Dermis microvascular lymphatic vessel endothelial cell (primary cell): ENCODE results near the gene RASSF3. TPM values are rescaled to one million over a fixed set of nuclear protein-coding genes. Genes with fewer than 3 reads are reported as not detected.
A peak's percentile ranks its signal among the peaks of the same experiment; 100 is the strongest.

Experiments used
- DNase-seq, 2 donors: peaks; one replicate each; pipeline versions ENCODE4 v3.0.0 to v3.0.0-alpha.2; 2010; ENCODE audit warnings: low read depth in 2 of 2
- total RNA-seq: library from RNA; depleted of rRNA; stranded (reverse); fragments of >200 nt; gene quantifications from 2 replicates; pipeline ENCODE4 v1.2.1, GENCODE V29; 2014

RASSF3 gene
- total RNA-seq, 1 donor from 2014 or later: 18.1 TPM

- DNase-seq: peak in 1 of 2 donors; percentile 73
These were observed 59.1 kb downstream of the RASSF3 start for GRCh38 chr12:64669270-64669842.

DNA sequence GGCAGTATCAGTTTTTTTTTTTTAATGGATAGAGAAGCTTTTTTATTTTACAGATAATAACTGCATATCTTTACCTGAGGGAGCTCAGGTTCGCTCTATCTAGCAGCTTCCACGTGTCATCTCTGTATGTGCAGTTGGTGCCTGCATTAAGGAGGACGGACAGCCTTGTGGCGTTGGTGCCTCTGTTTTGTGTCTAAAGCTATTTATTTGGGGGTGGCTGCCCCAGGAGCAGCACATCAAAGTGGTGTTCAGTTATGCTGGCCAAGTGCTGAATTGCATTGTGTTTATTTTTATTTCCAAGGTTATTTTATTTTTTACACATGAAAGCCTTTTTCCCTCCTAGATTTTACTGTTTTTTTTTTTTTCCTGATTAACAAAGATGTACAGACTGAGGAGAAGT lies 59.7 kb downstream of the RASSF3 start:
- DNase-seq: no peak

DNA sequence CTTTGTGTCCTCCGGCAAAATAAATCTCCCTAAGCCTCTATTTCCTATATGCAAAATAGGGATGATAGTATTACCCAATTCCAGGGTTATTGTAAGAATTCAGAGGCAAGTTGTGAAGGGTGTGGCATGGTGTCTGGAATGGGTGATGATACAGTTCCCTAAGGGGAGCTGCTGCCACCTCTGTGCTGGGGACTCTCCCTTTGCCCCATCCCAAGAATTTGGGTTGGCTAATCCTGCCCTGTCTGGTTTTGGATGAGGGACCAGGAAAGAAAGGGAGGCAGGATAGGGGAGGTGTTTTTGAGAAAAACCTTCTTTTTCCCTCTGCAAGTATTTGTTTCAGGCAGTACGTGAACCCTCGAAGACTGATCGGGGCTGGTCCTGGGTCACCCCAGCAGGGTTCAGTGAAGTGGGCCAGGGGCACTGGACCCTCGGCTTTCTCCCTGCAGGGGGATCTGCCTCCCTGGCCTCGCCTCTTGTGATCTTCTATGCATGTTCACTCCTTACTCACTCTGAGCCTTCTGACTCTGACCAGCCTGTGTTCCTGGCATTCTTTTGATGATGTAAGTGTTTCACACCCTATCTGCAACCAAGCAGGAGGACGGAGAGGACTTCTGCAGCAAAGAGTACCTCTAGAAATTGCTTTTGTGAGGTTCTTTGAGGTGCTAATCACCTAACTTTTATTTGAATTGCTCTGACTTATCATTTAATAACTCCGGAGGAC lies 60.8 kb downstream of the RASSF3 start:
- DNase-seq: peak in 1 of 2 donors; percentile 54

- no peak for DNase-seq
These were observed 61.4 kb downstream of the RASSF3 start for GRCh38 chr12:64671681-64672080.

DNA sequence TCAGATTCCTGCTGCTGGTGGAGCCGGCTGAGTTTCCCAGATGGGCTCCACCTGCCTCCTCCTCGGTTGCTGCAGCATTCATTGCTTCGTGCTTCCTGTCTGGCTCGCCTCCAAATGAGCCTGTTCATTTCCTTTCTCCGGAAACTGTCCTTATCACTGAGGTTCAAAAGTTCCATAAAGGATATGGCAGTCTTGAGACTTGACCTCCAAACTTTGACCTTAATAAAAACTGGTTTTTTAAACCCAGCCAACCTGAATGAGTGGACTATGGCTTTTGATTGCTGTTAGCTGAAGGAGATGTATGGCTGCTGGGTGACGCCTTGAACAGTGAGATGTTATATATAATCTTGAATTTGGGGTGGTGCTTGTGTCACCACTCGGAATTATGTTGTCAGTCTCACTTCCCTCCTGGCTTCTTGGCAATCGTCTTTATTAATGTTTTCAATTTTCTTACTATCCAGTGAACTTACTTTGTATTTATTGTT lies 62.7 kb downstream of the RASSF3 start:
- DNase-seq: peak; percentile 77 to 80

- DNase-seq: no peak
These were observed 63.3 kb downstream of the RASSF3 start for GRCh38 chr12:64673490-64674169.

- no peak for DNase-seq
These were observed 64.2 kb downstream of the RASSF3 start for GRCh38 chr12:64674367-64674922.

DNA sequence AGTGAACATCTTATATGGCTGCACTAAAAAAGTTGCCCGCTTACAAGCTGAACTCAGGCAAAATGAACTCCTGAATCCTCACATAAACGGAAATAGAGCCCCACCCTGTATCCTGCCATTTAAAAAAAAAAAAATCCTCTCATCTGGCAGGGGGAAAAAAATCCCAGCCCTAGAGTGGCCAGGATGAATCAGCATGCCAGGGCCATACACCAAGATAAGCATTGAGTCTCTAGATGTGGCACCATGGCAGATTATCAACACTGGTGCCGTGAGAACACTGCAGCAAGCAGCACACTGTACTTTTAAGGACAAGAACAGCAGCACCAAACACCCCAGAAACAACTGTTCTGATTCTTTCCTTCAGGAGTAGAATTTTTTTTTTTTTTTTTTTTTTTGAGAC lies 65.5 kb downstream of the RASSF3 start:
- DNase-seq: peak; percentile 45 to 84

GRCh38 chr12:64678248-64678647 lies 68.0 kb downstream of the RASSF3 start:
- no peak for DNase-seq

GRCh38 chr12:64678835-64679234 lies 68.5 kb downstream of the RASSF3 start:
- DNase-seq: no peak

DNA sequence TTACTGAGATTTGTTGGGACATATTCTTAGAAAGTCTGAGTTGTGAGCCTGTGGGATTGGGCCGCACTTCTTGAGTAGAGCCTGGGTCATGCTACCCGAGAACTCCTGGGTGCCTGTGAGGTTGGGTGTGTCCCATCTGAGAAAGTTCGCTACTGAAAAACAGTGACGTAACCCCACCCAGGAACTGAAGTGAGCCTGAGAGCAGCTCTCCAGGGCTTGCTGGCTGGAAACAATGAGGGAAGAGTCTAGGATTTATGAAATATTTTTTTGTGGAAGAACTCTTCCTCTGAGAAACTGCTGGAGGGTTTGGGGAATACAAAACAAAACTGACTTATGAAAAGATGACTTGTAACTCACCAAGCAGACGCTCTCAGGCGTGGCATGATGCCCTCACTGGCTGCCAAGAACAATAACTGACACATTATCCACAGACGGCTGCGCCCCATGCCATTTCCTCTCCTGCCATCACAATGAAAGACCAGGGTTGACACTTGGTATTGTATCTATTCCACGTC lies 69.2 kb downstream of the RASSF3 start:
- DNase-seq: peak; percentile 57 to 95

- no peak for DNase-seq
These were observed 69.9 kb downstream of the RASSF3 start for GRCh38 chr12:64680235-64680634.

DNA sequence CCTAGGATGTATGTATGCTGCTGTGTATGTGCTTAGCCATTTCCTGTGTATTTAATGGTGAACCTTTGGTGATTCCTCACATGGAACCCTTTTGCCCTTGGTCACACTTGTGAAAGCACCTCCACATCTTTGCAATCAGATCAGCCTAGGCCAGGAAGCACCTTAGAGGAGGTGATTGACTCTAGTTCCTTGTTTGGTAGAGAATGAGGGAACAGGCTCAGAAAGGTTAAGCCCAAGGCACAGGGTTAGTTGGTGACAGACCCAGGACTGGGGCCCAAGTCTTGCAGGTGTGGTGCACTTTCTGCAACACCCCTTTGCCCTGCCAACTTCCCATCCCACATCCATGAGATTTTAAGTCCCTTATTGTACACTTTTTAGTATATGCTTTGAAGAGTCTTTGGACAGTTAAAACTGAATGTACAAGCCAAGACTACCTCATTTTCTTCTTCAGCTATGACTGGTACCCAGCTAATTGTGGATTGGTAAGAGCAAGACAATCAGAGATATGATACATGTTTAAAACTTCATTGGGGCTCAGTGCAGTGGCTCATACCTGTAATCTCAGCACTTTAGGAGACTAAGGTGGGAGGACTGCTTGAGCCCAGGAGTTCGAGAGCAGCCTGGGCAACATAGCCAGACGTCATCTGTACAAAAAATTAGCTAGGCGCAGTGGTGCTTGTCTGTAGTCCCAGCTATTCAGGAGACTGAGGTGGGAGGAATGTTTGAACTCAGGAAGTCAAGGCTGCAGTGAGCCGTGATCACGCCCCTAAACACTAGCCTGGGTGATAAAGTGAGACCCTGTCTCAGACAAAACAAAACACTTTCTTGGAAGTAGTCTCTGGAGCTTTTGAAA lies 71.1 kb downstream of the RASSF3 start:
- DNase-seq: peak in 1 of 2 donors; percentile 33

DNA sequence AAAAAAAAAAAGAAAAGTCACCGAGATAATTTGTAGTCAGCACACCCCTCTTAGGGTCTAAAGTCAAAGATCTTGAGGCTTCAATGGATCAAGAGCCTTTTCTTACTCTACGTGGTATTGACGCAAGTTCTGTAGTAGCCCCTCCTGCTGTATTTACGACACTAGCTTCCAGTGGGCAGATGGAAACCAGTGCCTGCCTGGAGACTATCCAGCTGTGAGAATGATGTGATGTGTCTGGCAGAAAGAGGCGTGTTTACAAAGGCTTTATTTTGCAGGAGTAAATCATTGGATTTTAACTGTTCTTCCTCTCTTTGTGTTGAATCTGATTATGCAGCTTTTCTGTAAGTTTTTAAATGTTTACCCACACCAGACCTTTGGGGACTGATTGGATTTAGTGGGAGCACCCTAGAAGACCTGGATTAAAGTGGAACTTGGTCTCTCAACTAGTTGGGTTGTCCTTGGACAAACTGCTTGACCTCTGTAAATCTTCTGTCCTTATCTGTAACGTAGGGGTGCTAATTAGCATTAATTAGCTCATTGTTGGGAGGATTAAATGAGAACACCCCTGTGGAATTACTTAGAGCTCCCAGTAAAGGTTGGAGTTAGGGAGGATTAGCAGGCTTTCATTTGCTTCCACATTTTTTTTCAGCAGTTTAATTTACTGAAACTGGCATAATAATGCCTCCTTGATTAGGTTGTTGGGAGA lies 72.4 kb downstream of the RASSF3 start:
- DNase-seq: peak; percentile 21 to 60

DNA sequence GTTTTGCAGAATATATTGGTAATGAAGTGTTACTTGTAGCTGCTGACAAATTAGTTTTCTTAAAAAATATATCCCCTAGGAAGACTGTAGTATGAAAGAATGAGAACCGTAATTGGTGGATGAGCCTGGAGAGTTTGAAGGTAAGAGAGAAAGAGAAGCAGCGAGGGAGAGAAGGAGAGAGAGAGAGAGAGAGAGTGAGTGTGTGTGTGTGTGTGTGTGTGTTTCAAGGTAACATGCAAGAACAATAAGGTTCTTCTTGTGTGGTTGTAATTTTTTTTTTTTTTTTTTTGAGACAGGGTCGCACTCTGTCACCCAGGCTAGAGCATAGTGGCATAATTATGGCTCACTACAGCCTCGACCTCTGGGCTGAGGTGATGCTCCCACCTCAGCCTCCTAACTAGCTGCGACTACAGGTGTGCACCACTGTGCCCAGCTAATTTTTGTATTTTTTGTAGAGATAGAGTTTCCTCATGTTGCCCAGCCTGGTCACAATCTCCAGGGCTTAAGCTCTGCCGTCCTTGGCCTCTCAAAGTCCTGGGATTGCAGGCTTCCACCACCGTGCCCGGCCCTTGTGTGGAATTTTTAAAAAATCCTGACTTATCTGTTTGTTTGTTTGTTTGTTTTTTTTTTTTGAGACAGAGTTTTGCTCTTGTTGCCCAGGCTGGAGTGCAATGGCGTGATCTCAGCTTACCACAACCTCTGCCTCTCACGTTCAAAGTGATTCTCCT lies 73.7 kb downstream of the RASSF3 start:
- DNase-seq: no peak

- no peak for DNase-seq
These were observed 74.8 kb downstream of the RASSF3 start for GRCh38 chr12:64685050-64685449.

DNA sequence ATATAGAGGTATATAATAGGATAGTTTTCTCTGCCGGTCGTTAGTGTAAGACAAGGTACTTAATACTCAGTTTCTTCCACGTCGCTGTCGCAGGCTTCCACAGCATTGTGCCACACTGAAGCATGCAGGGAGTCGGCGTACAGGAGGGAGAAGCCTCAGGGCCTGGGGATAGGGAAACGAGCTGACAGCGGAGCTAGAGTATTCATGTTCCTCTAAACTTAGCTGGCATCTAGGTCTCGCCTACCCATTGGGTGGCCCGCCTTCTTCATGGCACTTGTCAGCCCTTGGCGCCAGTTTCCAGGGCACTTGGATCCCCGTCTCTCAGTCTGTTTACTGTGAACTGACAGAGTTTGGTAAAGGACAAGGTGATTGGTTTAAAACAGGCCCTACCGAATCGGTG lies 75.3 kb downstream of the RASSF3 start:
- no peak for DNase-seq

DNA sequence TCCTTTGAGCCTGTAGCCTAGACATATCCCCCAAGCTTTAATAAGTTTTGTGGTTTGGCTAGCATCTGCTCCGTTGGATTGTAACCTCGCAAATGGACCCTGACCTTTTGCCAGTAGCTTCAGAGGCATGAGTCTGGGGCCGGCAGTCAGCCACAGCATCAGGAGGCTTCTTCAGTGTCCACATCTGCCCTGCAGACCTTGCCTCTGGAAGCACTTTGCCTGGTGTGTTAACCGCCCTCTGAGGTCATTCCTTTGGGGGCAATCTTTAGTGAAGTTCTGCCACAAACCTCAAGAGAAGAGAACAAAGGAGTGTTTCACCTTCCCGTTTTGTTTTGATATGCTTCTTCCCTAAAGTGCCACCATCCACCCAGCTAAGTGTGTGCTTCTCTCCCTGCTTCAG lies 77.5 kb downstream of the RASSF3 start:
- DNase-seq: no peak

DNA sequence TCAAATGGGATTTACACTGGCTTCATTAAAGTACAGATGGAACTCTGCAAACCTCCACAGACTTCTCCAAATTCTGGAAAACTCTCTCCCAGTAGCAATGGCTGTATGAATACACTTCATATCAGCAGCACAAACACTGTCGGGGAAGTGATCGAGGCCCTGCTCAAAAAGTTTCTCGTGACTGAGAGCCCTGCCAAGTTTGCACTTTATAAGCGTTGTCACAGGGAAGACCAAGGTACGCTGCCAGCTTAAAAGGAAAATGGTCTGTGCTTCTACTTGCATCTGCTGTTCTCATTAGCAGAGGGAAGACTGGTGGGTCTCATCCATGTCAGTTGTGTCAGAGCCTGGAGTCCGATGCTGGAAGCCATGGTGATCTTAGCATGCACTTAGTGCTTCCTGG lies 77.9 kb downstream of the RASSF3 start:
- DNase-seq: no peak

GRCh38 chr12:64688715-64689114 lies 78.4 kb downstream of the RASSF3 start:
- no peak for DNase-seq
